GM21529 (cell line): Measurements from ENCODE around the gene B3GALT5.

Experiments used
- ATAC-seq: cut with Tn5 transposase; IDR thresholded peaks from one replicate; pipeline ENCODE4 v1.9.1; 2021; ENCODE audit not compliant: unreplicated experiment

B3GALT5 gene

DNA sequence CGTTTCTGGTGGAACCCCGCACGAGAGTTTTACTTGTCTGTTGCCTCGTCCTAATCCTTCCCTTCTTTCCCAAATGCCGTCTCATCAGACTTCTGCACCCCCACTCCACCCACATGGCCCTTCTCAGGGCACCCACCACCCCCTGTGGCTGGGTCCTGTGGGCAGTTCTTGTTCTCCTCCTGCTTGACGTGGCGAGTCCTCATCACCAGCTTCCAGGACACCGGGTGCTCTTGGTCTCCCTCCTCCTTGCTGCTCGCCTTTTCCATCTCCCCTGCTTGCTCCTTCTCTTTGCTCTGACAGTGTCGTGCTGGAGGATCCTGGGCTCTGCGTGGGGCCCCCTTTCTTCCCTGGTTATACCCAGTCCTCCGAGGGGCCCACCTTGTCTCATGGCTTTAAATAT, 51.8 kb downstream of the B3GALT5 start:
- ATAC-seq = no peak

DNA sequence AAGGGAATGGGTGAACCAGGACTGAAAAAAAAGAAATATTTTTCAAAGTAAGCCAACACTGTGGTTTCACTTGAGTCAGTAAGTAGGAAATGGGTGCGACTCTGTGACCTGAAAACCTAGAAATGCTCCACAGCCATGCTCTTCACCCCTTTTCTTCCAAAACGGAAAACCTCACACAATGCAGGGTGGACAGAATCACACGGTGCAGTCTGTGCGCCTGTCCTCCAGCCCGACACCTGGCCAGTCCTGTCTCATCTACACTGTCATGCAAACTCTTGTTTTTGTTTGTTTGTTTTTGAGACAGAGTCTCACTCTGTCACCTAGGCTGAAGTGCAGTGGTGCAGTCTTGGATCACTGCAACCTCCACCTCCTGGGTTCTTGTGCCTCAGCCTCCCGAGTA, 53.3 kb downstream of the B3GALT5 start:
- no peak for ATAC-seq

DNA sequence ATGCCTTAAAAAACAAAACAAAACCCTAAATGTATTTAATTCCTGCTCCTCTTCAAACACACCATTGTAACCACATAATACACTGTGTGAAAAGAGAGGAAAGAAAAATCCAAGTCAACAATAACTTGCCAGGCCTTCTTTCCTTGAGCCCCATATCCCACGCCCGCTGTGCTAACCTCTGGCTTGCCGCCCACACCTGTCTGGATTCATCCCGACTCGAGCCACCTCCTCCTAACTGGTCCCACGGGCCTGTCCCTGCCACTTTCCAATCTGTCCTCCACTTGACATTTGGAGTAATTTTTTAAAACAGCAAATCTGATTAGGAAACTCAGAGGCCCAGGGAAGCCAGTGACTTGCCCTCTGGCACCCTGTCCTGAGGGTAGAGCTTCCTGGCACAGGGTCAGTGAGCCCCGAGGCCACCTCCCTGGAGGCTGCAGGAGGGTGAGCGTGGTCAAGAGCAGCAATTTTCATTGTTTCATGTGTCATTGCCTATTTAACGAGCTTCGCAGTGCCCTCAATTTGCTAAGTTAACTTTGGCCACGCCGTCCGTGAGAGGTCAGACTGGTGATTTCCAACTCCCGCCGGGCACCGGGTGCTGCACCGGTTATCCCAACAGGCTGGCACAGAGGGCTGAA, 54.1 kb downstream of the B3GALT5 start:
- ATAC-seq = no peak

DNA sequence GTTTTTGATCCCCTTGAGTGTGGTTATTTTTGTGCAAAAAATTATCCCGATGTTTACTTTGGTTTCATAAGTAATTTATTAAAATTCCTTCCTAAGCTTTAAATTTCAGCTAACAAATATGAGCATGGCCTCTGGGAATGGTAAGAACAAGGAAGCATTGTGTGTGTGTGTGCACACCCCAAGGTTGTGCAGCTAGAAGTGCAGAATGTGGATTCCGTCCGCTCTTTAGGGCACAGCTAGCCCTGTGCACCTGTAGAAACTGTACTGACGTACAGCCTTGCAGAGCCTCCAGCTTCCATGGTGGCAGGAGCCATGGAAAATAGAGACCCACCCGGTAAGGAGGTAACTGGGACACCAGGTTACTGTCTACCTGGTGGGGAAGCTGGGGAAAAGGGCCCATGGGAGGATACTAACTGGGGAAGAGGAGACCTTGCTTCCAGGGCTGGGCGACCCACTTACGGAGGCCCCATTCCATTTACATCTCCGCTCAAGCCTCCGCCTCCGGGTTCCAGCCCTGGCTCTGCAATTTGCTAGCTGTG, 54.7 kb downstream of the B3GALT5 start:
- no peak for ATAC-seq

DNA sequence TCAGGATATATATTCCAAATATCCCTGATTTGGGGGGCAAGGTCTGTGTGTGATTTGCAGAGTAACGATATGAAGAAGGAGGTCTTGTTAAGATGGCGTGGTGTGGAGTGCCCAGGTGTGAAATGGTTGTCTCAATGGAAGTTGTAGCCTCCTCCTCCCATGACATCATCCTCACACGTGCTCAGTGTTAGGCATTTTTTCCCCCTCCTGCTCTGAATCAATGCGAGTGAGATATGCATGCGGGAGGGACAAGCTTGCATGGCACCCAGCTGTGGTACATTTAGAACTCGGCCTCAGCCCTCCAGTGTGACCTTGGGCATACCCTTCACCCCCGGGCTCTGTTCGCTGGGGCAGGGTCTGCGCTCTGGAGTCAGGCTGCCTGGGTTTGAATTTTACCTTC, 55.6 kb downstream of the B3GALT5 start:
- ATAC-seq = no peak

DNA sequence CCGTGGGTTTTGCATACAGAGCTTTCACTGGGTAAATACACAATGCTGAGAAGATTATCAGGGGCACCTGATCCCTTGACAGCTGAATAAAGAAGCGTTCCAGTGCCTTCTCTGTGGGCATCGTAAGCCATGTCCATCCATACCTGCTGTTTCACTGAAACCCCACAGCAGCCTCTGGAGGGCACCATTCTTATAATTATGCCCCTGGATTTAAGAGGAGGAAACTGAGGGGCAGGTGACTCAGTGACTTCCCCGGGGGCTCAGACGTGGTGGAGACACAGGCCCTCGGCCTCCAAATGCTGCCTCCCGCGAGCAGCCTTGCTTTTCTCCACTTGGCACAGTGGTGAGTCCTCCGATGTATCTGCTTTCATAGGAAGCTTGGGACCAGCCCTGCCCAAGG, 56.7 kb downstream of the B3GALT5 start:
- no peak for ATAC-seq

DNA sequence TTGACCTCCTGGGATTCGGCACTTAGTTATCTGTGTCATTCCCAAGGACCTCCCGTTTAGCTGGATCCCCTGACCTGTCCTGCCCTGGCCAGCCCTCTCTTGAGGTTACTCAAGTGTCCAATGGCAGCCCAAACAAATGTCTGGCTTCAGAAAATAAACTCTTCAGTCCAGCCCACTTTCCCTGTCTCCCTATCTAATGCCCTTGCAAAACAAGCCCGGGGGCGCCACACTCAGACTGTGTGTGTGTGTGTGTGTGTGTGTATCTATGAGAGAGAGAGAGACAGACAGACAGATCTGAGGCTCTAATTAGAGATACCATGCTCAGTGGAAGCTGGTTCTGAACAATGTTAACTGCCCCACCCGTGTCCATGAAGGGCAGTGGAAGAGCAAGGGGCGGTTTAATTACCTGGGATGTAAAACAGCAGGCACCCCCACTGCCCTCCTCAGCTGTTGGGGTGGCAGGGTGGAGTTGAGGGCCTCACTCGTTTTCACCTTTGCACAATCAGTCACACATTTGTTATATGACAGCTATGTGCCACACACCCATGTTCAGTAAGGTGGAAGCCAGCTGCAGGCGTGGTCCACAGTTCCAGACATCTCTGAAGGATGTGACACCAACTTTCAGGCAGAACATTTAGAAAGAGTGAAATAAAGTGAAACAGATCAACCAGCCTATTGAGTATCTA, 57.4 kb downstream of the B3GALT5 start:
- ATAC-seq = no peak

DNA sequence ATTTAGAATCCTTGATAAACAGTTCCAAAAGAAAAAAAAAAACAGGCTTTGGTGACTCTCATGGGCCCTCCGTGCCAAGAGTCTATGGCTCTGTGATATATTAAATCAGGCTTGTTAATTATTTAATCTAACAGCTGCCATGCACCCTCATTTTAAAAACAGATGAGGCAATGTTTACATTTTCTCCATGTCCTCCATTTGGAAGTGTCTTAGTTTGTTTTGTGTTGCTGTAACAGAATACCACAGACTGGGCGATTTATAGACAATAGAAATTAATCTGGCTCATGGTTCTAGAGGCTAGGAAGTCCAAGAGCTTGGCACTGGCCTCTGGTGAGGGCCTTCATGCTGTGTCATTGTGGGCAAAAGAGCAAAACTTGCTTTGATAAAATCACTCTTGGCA, 58.0 kb downstream of the B3GALT5 start:
- ATAC-seq = no peak

DNA sequence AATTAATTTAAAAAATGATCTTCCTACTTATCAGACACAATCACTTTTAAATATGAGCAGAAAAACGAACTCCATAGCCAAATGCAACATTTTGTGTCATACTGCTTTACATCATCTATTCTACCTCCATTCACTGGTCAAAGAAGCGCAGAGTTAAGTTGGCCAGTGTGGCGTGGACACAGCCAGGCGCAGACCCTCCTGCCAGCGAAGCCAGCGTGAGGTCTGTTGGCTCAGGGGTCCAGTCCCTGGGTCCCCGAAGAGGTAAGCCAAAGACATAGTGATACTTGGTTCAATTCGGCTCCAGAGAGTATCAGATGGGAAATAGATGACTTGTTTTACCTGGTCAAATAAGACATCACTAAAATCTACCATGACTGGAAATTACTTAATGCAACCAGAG, 59.2 kb downstream of the B3GALT5 start:
- ATAC-seq = no peak

DNA sequence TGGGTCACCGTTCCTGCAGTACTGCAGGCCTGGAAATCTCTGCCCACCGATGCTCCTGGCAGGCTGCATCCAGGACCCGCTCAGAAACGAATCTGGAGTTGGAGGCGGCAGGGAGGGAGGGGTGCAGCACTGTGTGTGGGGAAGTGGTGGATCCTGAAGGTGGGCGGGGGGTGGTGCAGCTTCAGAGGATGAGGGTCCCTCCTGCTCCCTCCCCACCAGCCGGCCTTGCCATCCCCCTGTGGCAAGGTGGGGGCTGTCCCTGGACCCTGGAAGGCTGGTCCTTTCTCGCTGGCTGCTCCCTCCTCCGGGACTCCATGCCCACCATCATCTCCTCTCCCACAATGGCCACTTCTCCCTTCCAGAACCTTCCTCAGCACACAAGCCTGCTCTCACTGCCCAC, 60.4 kb downstream of the B3GALT5 start:
- no peak for ATAC-seq

DNA sequence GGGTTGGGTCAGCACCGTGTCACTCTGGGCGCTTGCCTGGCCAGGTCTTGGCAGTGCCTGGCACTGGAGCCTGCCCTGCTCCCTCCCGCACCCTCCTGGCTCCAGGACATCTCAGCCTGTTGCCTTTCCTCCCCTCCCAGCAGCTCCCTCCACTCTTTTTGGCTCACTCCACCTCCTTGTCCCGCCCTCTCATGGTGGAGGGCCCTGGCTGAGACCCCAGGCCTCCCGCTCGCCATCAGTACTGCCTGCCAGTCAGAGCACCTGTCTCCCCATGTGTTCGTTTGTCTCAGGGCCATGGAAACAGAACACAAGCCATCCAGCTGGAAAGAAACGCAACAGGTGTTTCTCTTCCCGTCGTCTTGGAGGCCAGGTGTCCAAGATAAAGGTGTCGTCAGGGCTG, 61.0 kb downstream of the B3GALT5 start:
- ATAC-seq = no peak

DNA sequence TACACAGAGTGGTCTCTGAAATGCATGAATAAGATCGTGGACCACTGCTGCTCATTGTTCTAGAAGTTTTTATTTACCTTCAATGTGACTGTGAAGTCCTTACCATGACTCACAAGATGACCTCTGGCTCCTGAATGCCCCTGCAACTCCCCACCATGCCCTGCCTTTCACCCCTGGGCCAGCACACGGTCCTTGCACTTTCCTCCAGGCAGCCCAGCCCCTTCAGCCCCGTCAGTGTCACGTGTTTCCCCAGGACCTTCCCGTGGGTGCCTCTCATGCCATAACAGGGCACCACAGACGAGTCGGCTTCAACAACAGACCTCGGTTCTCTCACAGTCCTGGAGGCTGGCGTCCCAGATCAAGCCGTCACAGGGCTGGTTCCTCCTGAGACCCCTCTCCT, 62.1 kb downstream of the B3GALT5 start:
- ATAC-seq = no peak

DNA sequence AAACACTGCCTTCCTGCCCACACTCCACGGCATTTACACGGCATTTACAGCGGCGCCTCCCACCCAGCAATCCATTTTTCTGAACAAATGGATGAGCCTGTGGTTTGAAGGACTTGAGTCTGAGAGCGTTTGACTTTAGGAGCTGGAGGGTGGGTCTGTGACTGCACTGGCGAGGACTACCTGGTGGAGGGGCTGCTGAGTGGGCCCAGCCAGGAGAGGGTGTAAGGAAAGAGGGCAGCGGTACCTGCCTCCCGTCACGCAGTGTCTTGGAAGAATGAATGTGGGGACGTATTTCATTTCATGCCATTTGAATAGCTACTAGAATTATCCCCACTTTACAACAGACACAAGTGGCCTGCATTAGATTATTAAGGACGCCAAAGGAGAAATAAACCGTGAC, 62.9 kb downstream of the B3GALT5 start:
- no peak for ATAC-seq

DNA sequence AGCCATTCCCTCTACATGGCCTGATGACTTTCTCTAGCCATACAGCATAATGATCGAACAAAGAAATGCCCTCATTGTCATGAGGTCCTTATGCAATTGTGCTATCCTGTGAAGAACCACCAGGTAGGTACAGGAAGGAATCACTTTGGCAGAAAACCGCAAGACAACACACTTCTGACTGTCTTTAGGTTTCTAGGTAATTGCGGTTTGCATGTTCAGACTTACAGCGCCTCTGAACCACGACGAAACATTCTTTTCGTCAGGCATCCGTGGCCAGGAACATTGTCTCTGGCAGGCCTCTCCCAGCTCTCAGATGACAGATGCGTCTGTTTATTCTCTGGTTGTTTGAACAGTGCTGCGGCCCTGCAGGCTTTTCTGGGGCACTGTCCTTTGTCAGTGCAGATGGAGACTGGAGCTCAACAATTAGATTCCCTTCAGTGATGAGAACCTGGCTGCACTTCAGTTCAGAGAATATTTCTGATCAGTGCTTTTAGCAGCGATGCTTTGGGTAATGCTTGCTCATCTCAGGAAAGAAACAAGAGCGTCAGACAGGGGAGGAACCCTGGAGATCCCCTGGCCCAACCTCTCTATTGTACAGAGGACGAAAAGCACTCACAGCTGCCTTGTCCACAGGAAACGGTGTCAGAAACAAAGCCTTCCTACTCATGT, 63.4 kb downstream of the B3GALT5 start:
- ATAC-seq = peak; percentile 66

DNA sequence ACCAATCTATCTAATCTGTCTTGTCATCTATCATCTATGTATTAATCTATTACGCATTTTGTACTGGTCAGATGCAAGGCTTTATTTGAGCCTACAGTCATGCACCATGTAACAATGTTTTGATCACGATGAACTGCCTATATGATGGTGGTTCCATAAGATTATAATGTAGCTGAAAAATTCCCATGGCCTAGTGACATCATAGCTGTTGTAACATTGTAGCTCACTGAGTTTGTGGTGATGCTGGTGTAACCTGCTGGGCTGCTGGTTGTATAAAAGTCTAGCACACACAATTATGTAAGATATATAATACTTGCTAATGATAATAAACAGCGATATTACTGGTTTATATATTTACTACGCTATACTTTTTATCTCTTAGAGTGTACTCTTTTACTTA, 67.5 kb downstream of the B3GALT5 start:
- ATAC-seq = no peak

DNA sequence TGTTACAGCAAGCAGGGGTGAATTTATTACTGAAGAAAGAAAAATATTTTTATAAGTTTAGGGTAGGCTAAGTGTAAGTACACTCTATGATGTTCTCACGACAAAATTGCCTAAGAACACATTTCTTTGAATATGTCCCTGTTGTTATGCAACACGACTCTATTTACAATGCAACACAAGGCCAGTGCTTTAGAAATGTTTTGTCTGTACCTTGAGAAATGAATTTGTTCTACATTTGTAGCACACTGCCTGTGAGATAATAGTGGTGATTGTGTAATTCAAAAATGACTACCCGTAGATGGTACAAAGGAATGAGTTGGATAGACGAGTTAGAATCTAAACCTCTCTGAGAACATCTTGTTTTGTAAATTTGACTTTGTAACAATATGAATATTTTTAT, 68.5 kb downstream of the B3GALT5 start:
- ATAC-seq = no peak

DNA sequence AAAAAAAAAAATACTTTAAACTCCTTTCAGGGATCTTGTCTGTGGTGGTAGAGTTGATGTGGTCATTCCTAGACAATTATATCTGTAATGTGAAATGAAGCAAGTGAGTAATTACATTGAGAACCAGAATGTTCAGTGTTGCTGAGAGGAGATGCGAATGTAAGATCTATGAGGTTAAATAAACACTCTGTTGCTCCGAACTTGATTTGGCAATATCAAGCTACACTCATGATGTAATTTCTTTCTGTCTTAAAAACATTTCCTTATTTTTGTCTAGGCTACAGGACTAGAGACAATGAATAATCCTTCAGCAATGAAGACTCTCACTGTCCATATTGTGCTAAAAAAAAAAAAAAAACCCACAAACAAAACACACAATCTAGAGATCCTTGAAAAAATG, 69.1 kb downstream of the B3GALT5 start:
- no peak for ATAC-seq

DNA sequence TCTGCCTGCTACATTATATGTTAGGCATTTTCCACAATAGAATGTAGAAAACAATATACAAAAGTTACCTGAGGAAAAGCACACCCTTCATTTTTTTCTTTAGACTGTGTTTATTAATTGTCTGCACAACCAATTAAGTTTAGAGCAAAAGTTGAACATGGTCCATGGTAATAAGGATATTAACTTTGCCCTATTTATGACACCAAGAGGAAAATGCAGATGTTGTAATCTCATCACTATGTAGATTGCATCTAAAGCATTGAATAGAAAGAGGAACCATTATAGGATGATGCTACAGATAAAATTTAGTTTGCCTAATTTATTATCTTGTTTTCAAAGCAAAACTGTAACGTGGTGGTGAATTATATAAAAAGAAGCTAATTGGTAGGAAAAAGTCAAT, 72.5 kb downstream of the B3GALT5 start:
- no peak for ATAC-seq

DNA sequence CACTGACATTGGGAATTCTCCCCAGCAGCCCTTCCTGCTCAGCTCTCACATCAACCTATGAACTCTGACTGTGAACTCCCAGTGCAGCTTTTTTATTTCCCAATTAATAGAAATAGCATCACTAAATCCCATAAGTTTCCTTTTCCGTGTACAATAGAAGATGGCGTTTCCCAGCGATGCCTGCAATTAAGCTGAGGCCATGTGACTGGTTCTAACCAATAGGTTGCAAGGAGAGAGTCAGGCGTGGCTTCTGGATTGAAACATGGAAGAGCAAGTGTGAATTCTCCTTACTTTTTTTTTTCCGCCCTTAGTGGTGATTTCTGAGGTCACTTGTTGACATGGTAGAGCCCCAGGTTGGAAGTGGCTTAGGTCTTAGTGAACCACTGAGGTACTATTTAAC, 73.3 kb downstream of the B3GALT5 start:
- no peak for ATAC-seq

DNA sequence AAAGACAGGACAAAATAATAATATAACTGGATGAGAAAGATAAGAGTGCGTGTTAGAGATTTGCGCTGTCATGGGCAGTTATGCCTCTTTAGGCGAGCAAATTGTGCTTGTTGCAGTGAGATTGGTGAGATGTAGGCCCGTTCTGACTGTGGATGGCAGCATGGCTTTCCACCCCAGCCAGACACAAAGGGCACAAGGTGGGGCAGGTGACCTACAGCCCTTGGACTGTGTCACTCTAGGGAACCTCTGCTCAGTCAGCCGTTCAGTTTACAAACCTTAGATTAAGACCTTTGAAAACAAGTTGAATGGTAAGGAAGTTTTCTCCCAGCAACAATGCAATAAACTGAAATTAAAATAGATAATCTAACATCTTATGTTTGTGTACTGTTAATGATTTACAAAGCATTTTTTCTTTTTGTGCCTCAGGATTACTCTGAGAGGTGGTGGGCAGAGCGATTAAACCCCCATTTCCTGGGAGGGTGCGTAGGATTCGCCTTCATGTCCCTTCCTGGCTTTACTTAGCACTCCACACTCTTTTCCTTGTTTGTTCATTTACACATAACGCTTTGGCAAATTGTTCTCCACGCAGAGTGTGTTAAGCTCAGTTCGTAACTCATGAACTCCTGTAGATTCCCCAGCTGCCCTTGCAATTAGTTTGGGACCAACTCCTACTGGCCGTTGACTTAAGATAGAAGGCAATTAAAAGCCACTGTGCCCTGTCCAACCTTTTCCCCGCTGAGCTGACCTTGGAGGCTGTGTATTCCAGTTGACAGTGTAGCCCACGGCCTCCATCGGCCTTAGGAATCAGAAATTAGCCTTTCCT, 74.1 kb downstream of the B3GALT5 start:
- no peak for ATAC-seq

DNA sequence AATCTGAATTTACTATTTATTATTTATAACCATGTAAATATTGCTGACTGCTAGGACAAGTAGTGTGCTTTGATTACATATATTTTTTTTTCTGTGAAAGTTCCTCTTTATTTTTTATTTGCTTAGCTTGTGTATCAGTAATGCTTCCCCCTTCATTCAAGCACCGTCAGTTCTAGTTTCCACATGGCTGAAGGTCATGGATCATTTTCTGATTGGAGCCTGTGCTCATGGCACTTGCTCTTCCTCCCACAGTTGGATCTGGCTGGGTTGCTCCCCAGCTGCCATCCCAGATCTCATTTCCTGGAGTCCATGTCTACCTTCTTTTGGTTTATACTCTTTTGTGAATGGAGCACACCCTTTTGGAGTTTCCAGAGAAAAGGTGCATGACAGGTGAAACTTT, 75.3 kb downstream of the B3GALT5 start:
- ATAC-seq = no peak
